HepG2 (cell line): ENCODE data around the gene BMP8B. TPM values are rescaled to one million over a fixed set of nuclear protein-coding genes. Genes with fewer than 3 reads are reported as not detected.

Experiments
- ATAC-seq: fragments of 200-7000 bp; cut with Tn5 transposase; 3 replicates; pipeline ENCODE4 v1.9.1; 2020; ENCODE audit warnings: mild to moderate bottlenecking, moderate library complexity
- BruUV-seq: library from RNA; stranded (reverse); fragments of 400-500 nt; replicated peaks from 2 replicates; lab custom pipeline; 2021; lab: Mats Ljungman, UMichigan
- CTCF ChIA-PET: fragments of 300-600 bp; formaldehyde crosslinking; extraction: SDS; loops from one replicate; lab custom pipeline; 2021; ENCODE audit warnings: low total read pairs, inconsistent platforms, low intra/inter-chr PET ratio; lab: Yijun Ruan, JAX
- POLR2A ChIA-PET: fragments of 350-600 bp; sonication (Branson Sonifier 250); formaldehyde crosslinking; loops from one replicate; lab custom pipeline; 2020; ENCODE audit warnings: antibody characterized with exemption, inconsistent platforms; lab: Yijun Ruan, JAX
- DNase-seq: peaks from one replicate; pipeline ENCODE4 v3.0.0-alpha.2; 2015; ENCODE audit warnings: low spot score
- FAIRE-seq: peaks from 3 replicates; lab custom pipeline; 2011; peaks lifted over from hg19 to GRCh38; lab: Jason Lieb, UNC
- H2AFZ ChIP-seq: one replicate; pipeline ENCODE4 v1.6.1; 2011; ENCODE audit warnings: low read length, inconsistent platforms
- H3K27ac ChIP-seq: fragments of 300-600 bp; 3 replicates; pipeline ENCODE4 v1.8.0; 2011; ENCODE audit warnings: mixed run types, mild to moderate bottlenecking, mixed read lengths, low read length, inconsistent platforms; ENCODE audit not compliant: insufficient read depth; ENCODE audit errors: extremely low read length
- H3K27me3 ChIP-seq, 2 experiments: fragments of 200-600 bp in 1 of 2; 2 replicates in 1 of 2; 3 replicates in 1 of 2; pipeline versions ENCODE4 v1.6.0 to v1.8.0; 2011; ENCODE audit warnings: low read length in 2 of 2, mild to moderate bottlenecking in 2 of 2, moderate library complexity in 2 of 2, inconsistent platforms in 1 of 2; ENCODE audit not compliant: insufficient read depth in 2 of 2, control insufficient read depth in 1 of 2
- H3K36me3 ChIP-seq, 2 experiments: fragments of 200-600 bp in 1 of 2; replicated peaks in 1 of 2; 2 replicates in 1 of 2; 3 replicates in 1 of 2; pipeline versions ENCODE4 v1.5.1 to v1.8.0; 2011; ENCODE audit warnings: low read length in 2 of 2, inconsistent platforms in 1 of 2; ENCODE audit not compliant: insufficient read depth in 2 of 2, control insufficient read depth in 1 of 2
- H3K4me1 ChIP-seq: 2 replicates; pipeline ENCODE4 v1.5.1; 2012; ENCODE audit warnings: low read length, inconsistent platforms; ENCODE audit not compliant: insufficient read depth
- H3K4me2 ChIP-seq: 2 replicates; pipeline ENCODE4 v1.6.0; 2011; ENCODE audit warnings: low read depth, low read length, inconsistent platforms
- H3K4me3 ChIP-seq, 3 experiments: fragments of 200-600 bp in 1 of 3; sonication (generic), shearing (Covaris generic) in 1 of 3; replicated peaks in 1 of 3; 2 replicates each; pipeline ENCODE4 v1.5.1; 2011 to 2016; ENCODE audit warnings: low read length in 3 of 3, inconsistent platforms in 2 of 3, low read depth in 2 of 3, mild to moderate bottlenecking in 2 of 3, control low read depth in 1 of 3, mixed read lengths in 1 of 3; ENCODE audit not compliant: insufficient read depth in 1 of 3
- H3K79me2 ChIP-seq: one replicate; pipeline ENCODE4 v1.6.1; 2011; ENCODE audit warnings: low read length, inconsistent platforms; ENCODE audit not compliant: insufficient read depth
- H3K9ac ChIP-seq: 2 replicates; pipeline ENCODE4 v1.6.0; 2011; ENCODE audit warnings: mild to moderate bottlenecking, low read depth, low read length, inconsistent platforms; ENCODE audit not compliant: insufficient read depth
- H3K9me3 ChIP-seq: 2 replicates; pipeline ENCODE4 v1.5.1; 2012; ENCODE audit warnings: mild to moderate bottlenecking, low read length
- H4K20me1 ChIP-seq: 2 replicates; pipeline ENCODE4 v1.6.0; 2011; ENCODE audit warnings: inconsistent platforms, mild to moderate bottlenecking, low read length, moderate library complexity; ENCODE audit not compliant: insufficient read depth
- CSRNP1 ChIP-seq: sonication (generic); formaldehyde crosslinking; IDR thresholded peaks from 2 replicates; pipeline ENCODE4 v1.8.1; 2023; ENCODE audit warnings: mild to moderate bottlenecking, missing genetic modification reagents
- CSRNP2 ChIP-seq: sonication (generic); formaldehyde crosslinking; conservative IDR thresholded peaks from 2 replicates; pipeline ENCODE4 v1.8.0; 2022; ENCODE audit warnings: low read depth, missing genetic modification reagents
- DNMT1 ChIP-seq: sonication (generic); formaldehyde crosslinking; IDR thresholded peaks from 2 replicates; pipeline ENCODE4 v1.5.1; 2020; ENCODE audit warnings: mild to moderate bottlenecking, missing genetic modification reagents
- GLMP ChIP-seq: sonication (generic); formaldehyde crosslinking; IDR thresholded peaks from 2 replicates; pipeline ENCODE4 v1.9.0; 2021; ENCODE audit warnings: missing genetic modification reagents, mild to moderate bottlenecking, borderline replicate concordance
- IKZF4 ChIP-seq: sonication (generic); formaldehyde crosslinking; IDR thresholded peaks from 2 replicates; pipeline ENCODE4 v1.5.1; 2020; ENCODE audit warnings: borderline replicate concordance, mild to moderate bottlenecking, low read depth, missing genetic modification reagents; ENCODE audit errors: not compliant biosample characterization
- MEF2D ChIP-seq: sonication (generic); formaldehyde crosslinking; IDR thresholded peaks from 2 replicates; pipeline ENCODE4 v1.5.1; 2020; ENCODE audit warnings: mild to moderate bottlenecking, missing genetic modification reagents
- NFRKB ChIP-seq: fragments of 450-650 bp; IDR thresholded peaks from 2 replicates; pipeline ENCODE4 v1.6.1; 2017
- NFYB ChIP-seq: sonication (generic); formaldehyde crosslinking; IDR thresholded peaks from 2 replicates; pipeline ENCODE4 v1.4.0; 2020; ENCODE audit warnings: missing genetic modification reagents
- SOX6 ChIP-seq, 2 experiments: fragments of 450-650 bp in 1 of 2; sonication (generic) in 1 of 2; formaldehyde crosslinking in 1 of 2; IDR thresholded peaks; 2 replicates each; pipeline versions ENCODE4 v1.4.0 to v1.6.1; 2017 to 2020; ENCODE audit warnings: antibody characterized with exemption in 1 of 2, mild to moderate bottlenecking in 1 of 2, missing genetic modification reagents in 1 of 2
- SP2 ChIP-seq: sonication (generic); formaldehyde crosslinking; IDR thresholded peaks from 2 replicates; pipeline ENCODE4 v1.5.1; 2020; ENCODE audit warnings: mild to moderate bottlenecking, missing genetic modification reagents
- TBX3 ChIP-seq: fragments of 450-650 bp; IDR thresholded peaks from 2 replicates; pipeline ENCODE4 v1.6.1; 2017; ENCODE audit warnings: antibody characterized with exemption, mild to moderate bottlenecking, inconsistent platforms, borderline replicate concordance
- ZNF282 ChIP-seq: fragments of 450-650 bp; IDR thresholded peaks from 2 replicates; pipeline ENCODE4 v1.6.1; 2018; ENCODE audit not compliant: partially characterized antibody
- ZNF317 ChIP-seq: sonication (generic); formaldehyde crosslinking; IDR thresholded peaks from 2 replicates; pipeline ENCODE4 v1.5.0; 2020; ENCODE audit warnings: mild to moderate bottlenecking, missing genetic modification reagents
- ZNF362 ChIP-seq: sonication (generic); formaldehyde crosslinking; IDR thresholded peaks from 2 replicates; pipeline ENCODE4 v1.4.0; 2020; ENCODE audit warnings: missing genetic modification reagents, mild to moderate bottlenecking, borderline replicate concordance
- ZNF598 ChIP-seq: sonication (generic); formaldehyde crosslinking; IDR thresholded peaks from 2 replicates; pipeline ENCODE4 v1.5.1; 2020; ENCODE audit warnings: mild to moderate bottlenecking, missing genetic modification reagents, borderline replicate concordance
- ZNF768 ChIP-seq: sonication (generic); formaldehyde crosslinking; IDR thresholded peaks from 2 replicates; pipeline ENCODE4 v1.4.0; 2020; ENCODE audit warnings: missing genetic modification reagents
- WGBS: methylation state at CpG from one replicate; pipeline ENCODE4 v1.1.6; 2017; ENCODE audit warnings: low lambda C conversion rate; 5-methylcytosine and 5-hydroxymethylcytosine counted together
- in situ Hi-C: cut with HindIII; loops from 2 replicates; pipeline ENCODE4 v1.10.0; 2017; ENCODE audit warnings: low pct_unique_long_range_greater_than_20kb; ENCODE audit not compliant: extremely low pct_ligation_motif_present
- intact Hi-C: fragments of 100-400 bp; cut with micrococcal nuclease; formaldehyde crosslinking; loops from one replicate; pipeline ENCODE4 v1.10.0; 2022; ENCODE audit not compliant: unreplicated experiment
- polyA plus RNA-seq, 8 experiments: library from polyadenylated mRNA; depleted of rRNA in 3 of 8; stranded (reverse) in 7 of 8; unstranded in 1 of 8; fragments of >200 nt; fragmentation: Illumina TruSeq in 4 of 8; extraction: Trizol in 4 of 8; gene quantifications; 2 replicates each; pipeline versions ENCODE4 v1.2.1 to v1.2.3, GENCODE V29; 2011 to 2016; ENCODE audit warnings: low read depth in 4 of 8, missing spikeins in 1 of 8, mixed read lengths in 1 of 8; ENCODE audit not compliant: insufficient read depth in 1 of 8
- total RNA-seq, 5 experiments: library from RNA; depleted of rRNA; stranded (reverse); fragments of >200 nt; fragmentation: Illumina TruSeq; extraction: Trizol; gene quantifications; 2 replicates each; pipeline ENCODE4 v1.2.3, GENCODE V29; 2016; ENCODE audit warnings: low read depth in 1 of 5

BMP8B gene
- total and polyA plus RNA-seq, 2 of the 13 experiments (the other 11 are each of a cell fraction or from before 2014, with no cell fraction given) = 0.29 to 0.41 TPM

- FAIRE-seq (no peak), ATAC-seq (no peak), DNase-seq (no peak)
- CTCF ChIA-PET = no interaction called here
- WGBS = 6% methylated on average over 3 of the region's 3 CpGs
- BruUV-seq = no TSS peak
- POLR2A ChIA-PET = no interaction called here
- Histone ChIP-seq H3K4me3 (no peak overlapping the region), H2AFZ (no peak overlapping the region), H3K9me3 (no peaks in the 10 kb centered on the region), H3K4me2 (no peak overlapping the region), H3K9ac (no peak overlapping the region), H3K79me2 (no peaks in the 10 kb centered on the region), H3K27me3 (peaks cover 0 to 29% of the 10 kb centered on the region in 2 experiments; a peak in 2 of 5 replicates), H3K4me1 (peaks cover 30% of the 10 kb centered on the region), H4K20me1 (no peaks in the 10 kb centered on the region), H3K27ac (no peak overlapping the region), H3K36me3 (no peaks in the 10 kb centered on the region)
- TF ChIP-seq SOX6 (IDR thresholded peaks at IDR 0.05) (no peak), SOX6 (CRISPR knock-in tag; IDR thresholded peaks at IDR 0.05) (no peak), SP2 (CRISPR knock-in tag) (no peak), MEF2D (CRISPR knock-in tag) (no peak), ZNF282 (no peak), ZNF362 (CRISPR knock-in tag) (no peak), ZNF598 (CRISPR knock-in tag) (no peak), ZNF768 (CRISPR knock-in tag) (no peak), GLMP (no peak), ZNF317 (no peak), DNMT1 (no peak), CSRNP1 (CRISPR knock-in tag) (no peak), TBX3 (no peak), NFYB (CRISPR knock-in tag) (no peak), CSRNP2 (CRISPR knock-in tag) (no peak), IKZF4 (CRISPR knock-in tag) (no peak), NFRKB (no peak)
- in situ Hi-C loops (no loop called here), intact Hi-C loops (no loop called here)
Measured at GRCh38 chr1:39735731-39736130, 52.9 kb downstream of the BMP8B start.
